Measurements from ENCODE around the gene MEIS3.
A peak's percentile ranks its signal among the peaks of the same experiment; 100 is the strongest.
"Not testable (repeated sequence)": the region's sequence is repeated elsewhere in the genome, so short reads cannot be mapped to it uniquely, and the experiment has no call there.

The MEIS3 gene

GRCh38 chr19:47413941-47414340 lies 5.4 kb downstream of the MEIS3 start:
- FAIRE-seq, result no peak

GRCh38 chr19:47411696-47412095 lies 7.6 kb downstream of the MEIS3 start:
- not testable (repeated sequence) for FAIRE-seq

DNA sequence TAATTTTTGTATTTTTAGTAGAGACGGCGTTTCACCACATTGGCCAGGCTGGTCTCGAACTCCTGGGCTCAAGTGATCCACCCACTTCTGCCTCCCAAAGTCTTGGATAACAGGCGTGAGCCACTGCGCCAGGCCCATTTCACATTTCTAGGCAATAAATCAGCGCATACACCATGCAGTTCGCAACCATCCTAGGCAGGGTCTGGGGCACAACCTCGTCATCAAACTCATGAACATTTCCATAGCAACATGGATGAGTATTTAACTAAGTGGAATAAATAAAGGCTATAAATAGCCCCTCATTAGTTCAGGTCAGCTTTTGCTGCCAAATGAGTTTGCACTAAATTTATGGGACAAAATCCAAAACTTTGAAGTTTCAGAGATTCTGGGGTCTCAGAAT lies 8.2 kb downstream of the MEIS3 start:
- FAIRE-seq, result peak; percentile 97

DNA sequence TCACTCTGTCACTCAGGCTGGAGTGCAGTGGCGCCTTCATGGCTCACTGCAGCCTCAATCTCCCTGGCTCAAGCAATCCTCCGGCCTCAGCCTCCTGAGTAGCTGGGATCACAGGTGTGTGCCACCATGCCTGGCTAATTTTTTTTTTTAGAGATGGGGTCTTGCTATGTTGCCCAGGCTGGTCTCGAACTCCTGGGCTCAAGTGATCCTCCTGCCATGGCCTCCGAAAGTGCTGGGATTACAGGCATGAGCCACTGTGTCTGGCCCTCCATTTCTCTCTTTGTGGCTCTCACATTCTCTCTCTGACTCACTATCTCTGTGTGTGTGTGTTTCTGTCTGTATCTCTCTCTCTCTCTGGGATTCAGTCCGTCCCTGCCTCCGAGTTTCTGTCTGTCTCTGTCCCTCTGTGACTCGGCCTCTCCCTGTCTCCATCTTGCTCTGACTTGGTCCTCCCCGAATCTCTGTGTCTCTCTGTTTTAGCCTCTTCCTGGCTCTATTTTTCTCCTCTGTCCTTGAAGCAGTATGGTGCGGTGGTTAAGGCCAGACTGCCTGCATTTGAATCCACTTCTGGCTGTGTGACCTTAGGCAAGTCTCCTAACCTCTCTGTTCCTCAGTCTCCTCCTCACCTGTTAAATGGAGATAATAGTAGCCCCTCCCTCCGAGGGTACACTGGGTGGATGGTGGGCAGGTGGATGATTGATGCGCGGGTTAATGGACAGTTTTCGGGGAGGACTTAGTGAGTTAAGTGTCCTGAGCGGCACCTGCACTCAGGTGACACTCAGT lies 11.0 kb downstream of the MEIS3 start:
- no peak for FAIRE-seq

- FAIRE-seq, result no peak
Observed at GRCh38 chr19:47407417-47407774, 11.9 kb downstream of the MEIS3 start.

DNA sequence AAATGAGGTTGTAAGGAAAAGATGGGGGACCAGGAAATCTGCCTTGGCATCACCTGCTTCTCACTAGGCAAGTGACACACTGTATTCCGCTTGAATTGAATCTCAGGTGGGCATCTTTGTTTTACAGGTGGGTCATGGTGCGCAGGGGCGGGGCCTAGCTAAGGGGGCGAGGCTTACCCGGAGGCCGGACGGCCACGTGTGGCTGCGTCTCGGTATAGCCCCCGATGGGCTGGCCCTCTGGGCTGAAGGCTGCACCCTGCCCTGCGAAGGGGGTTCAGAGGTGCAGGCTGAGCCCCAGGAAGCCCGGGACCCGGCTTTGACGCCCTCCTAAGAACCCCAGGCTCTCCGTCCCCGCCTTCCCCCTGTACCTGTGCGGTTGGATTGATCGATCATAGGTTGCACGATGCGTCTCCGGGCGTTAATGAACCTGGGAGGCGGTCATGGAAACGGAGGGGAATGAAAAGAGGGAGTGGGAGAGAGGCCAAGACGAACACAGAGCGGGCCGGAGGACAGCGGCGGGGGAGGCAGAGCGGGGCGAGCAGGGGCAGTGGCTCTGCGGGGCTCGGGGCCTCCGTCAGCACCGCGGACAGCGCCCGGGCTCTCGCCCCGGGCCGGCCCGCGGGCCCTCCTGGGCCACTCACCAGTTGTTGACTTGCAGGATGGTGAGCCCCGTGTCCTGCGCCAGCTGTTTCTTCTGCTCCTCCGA lies 12.5 kb downstream of the MEIS3 start:
- no peak for FAIRE-seq

DNA sequence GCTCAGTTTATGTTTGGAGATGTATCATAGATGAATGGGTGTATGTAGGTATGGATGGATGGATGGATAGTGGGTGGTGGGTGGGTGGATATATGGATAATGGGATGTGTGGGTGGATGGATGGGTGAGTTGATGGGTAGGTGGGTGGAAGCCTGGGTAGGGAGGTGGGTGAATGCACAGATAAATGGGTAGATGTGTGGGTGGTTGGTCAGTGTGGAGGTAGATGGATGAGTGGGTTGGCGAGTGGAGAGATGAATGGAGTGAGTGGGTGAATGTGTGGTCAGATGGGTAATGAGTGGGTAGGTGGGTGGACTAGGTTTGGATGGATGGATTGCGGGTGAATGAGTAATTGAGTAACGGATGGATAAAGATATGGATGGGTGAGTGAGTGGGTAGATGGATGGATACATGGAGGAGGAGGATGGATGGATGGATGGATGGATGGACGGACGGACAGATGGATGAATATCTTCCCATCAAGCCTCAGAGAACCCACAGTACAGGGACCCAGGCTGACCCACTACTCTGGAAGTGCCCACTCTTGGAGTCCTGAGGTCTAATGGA lies 13.4 kb downstream of the MEIS3 start:
- no peak for FAIRE-seq

- FAIRE-seq, result no peak
Observed at GRCh38 chr19:47405197-47405550, 14.2 kb downstream of the MEIS3 start.

- no peak for FAIRE-seq
Observed at GRCh38 chr19:47404334-47405196, 14.8 kb downstream of the MEIS3 start.

- no peak for FAIRE-seq
Observed at GRCh38 chr19:47402504-47402903, 16.8 kb downstream of the MEIS3 start.

GRCh38 chr19:47398707-47399597 lies 20.4 kb downstream of the MEIS3 start:
- FAIRE-seq, result no peak

DNA sequence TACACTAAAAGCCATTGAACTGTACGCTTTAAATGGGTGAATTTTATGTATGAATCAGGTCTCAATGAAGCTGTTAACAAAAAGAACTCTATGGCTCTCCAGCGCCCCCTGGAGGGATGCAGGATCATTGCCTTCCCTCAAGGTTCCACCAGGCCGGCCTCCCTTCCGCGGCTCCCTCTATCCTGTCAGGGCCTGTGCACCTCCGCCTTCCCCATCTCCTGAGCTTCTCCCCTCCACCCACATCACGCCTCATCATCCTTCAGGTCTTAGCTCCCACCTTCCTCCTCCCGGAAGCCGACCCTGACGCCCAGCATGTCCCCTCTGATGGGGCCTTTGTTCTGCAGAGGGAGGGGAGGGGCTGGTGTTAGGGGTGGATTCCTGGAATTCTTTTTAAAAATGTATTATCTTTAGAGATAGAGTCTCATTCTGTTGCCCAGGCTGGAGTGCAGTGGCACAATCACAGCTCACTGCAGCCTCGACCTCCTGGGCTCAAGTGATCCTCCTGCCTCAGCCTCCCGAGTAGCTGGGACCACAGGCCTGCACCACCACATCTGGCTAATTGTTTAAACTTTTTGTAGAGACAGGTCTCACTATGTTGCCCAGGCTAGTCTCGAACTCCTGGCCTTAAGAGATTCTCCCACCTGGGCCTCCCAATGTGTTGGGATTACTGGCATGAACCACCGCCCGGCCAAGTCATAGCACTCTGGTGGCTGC lies 27.7 kb downstream of the MEIS3 start:
- FAIRE-seq, result no peak

DNA sequence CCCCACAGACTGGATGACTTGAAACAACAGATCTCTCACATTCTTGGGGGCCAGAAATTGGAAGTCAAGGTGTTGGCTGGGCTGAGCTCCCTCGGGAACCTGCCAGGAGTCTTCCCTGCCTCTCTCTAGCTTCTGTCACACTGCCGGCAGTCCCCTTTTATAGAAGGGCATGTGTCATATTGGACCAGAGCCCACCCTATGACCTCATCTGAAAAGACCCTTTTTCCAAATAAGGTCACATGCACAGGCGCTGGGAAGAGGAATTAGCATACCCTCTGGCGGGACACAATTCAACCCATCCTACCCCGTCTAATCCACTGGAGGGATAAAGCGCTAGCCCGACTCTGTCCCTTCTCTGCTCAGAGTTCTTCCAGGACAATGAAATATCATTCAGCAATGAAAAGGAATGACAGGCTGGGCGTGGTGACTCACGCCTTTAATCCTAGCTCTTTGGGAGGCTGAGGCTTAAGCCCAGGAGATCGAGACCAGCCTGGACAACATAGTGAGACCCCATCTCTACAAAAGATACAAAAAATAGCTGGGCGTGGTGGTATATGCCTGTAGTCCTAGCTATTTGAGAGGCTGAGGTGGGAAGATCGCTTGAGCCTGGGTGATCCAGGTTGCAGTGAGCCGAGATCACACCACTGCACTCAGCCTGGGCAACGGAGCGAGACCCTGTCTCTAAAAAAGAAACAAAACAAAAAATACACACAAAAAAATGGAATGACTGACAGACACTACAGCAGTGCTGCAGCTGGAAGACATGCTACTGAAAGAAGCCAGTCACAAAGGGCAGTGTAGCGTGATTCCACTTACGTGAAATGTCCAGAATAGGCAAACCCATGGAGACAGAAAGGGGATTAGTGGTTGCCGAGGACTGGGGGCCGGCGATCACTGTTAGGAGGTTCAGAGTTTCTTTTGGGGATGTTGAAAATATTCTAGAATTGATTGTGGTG lies 28.5 kb downstream of the MEIS3 start:
- no peak for FAIRE-seq

GRCh38 chr19:47389150-47389556 lies 30.2 kb downstream of the MEIS3 start:
- no peak for FAIRE-seq

- FAIRE-seq, result not testable (repeated sequence)
Observed at GRCh38 chr19:47388721-47389120, 30.6 kb downstream of the MEIS3 start.

- not testable (repeated sequence) for FAIRE-seq
Observed at GRCh38 chr19:47387623-47388022, 31.7 kb downstream of the MEIS3 start.

- FAIRE-seq, result not testable (repeated sequence)
Observed at GRCh38 chr19:47386582-47386981, 32.7 kb downstream of the MEIS3 start.

- not testable (repeated sequence) for FAIRE-seq
Observed at GRCh38 chr19:47384533-47384932, 34.8 kb downstream of the MEIS3 start.

- FAIRE-seq, result not testable (repeated sequence)
Observed at GRCh38 chr19:47383890-47384289, 35.4 kb downstream of the MEIS3 start.

GRCh38 chr19:47381653-47382279 lies 37.6 kb downstream of the MEIS3 start:
- FAIRE-seq, result no peak

Data from islet of Langerhans (tissue), 1 donor.